ENCODE results near the gene TPSD1.
"Not testable (repeated sequence)": the region's sequence is repeated elsewhere in the genome, so short reads cannot be mapped to it uniquely, and the experiment has no call there.

Gene TPSD1

GRCh38 chr16:1255276-1256122, at the start of gene TPSD1:
Gene TPSD1 (plus strand): TSS chr16:1256069. CDS start chr16:1256281, 212 bp downstream.
- in situ Hi-C loops (cut with MboI; ENCODE audit: low pct_unique_long_range_greater_than_20kb, low sequenced_read_pairs, unreplicated experiment); DNase-seq (ENCODE audit: low spot score): not testable (repeated sequence)

DNA sequence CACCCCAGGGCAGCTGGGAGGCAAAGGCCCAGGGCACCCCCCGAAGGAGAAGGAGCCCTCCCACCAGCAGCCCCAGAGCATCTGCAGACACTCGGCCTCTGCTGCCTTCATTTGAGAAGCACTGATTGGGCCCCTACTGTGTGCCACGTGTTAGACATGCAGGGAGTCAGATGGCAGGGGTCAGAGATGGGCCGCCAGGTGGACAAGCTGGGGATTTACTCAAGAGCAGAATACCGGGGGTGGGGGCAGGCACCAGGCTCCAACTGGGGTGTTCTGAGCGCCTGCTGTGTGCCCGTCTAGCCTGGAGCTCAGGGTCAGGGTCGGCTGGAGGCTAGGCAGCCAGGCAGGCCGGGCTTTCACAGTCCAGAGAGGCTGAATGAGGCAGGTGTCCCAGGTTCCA, 49.5 kb upstream of the TPSD1 start:
- in situ Hi-C loops (cut with MboI; ENCODE audit: low pct_unique_long_range_greater_than_20kb, low sequenced_read_pairs, unreplicated experiment), result no loop called here
- TF ChIP-seq, protein P1, sequence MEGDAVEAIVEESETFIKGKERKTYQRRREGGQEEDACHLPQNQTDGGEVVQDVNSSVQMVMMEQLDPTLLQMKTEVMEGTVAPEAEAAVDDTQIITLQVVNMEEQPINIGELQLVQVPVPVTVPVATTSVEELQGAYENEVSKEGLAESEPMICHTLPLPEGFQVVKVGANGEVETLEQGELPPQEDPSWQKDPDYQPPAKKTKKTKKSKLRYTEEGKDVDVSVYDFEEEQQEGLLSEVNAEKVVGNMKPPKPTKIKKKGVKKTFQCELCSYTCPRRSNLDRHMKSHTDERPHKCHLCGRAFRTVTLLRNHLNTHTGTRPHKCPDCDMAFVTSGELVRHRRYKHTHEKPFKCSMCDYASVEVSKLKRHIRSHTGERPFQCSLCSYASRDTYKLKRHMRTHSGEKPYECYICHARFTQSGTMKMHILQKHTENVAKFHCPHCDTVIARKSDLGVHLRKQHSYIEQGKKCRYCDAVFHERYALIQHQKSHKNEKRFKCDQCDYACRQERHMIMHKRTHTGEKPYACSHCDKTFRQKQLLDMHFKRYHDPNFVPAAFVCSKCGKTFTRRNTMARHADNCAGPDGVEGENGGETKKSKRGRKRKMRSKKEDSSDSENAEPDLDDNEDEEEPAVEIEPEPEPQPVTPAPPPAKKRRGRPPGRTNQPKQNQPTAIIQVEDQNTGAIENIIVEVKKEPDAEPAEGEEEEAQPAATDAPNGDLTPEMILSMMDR (IDR thresholded peaks at IDR 0.05; ENCODE audit: extremely low read depth, insufficient read depth, missing control alignments), result no peak
- DNase-seq (ENCODE audit: low spot score), result no peak

GRCh38 chr16:1206786-1207185, 49.1 kb upstream of the TPSD1 start:
- in situ Hi-C loops (cut with MboI; ENCODE audit: low pct_unique_long_range_greater_than_20kb, low sequenced_read_pairs, unreplicated experiment), result no loop called here

DNA sequence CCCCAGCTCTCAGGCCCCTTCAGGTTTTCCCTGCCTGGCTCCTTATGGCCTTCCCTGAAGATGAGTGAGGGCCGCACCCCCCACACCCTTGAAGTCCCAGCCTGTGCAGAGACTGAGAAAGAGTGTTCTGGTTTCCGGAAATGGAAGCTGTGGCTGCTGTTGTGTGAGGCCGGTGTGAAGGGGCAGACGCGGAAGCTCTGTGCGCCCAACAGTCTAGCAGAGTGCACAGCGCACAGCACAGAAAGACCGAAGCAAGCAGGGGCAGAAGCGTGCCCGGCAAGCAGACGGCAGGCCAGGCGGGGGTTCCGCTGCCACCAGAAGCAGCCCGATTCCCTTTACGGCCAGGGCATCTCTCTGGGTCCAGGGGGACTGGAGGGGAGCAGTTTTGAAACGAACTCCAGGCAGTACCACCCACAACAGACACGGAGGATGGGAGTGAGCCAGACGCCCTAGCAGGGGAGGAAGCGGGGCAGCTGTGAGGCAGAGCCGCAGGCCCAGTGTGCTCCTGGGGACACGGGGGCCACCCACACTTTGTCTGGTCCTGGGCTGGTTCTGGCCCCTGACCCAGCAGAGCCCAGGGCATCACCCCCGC, 47.5 kb upstream of the TPSD1 start:
- in situ Hi-C loops (cut with MboI; ENCODE audit: low pct_unique_long_range_greater_than_20kb, low sequenced_read_pairs, unreplicated experiment), result no loop called here
- DNase-seq (ENCODE audit: low spot score), result no peak
- TF ChIP-seq, protein P1 (IDR thresholded peaks at IDR 0.05; ENCODE audit: extremely low read depth, insufficient read depth, missing control alignments), result no peak

More at GRCh38 chr16:1206786-1207185, 49.1 kb upstream of the TPSD1 start:
- DNase-seq (ENCODE audit: low spot score), result no peak
- TF ChIP-seq, protein P1 (IDR thresholded peaks at IDR 0.05; ENCODE audit: extremely low read depth, insufficient read depth, missing control alignments), result no peak

DNA sequence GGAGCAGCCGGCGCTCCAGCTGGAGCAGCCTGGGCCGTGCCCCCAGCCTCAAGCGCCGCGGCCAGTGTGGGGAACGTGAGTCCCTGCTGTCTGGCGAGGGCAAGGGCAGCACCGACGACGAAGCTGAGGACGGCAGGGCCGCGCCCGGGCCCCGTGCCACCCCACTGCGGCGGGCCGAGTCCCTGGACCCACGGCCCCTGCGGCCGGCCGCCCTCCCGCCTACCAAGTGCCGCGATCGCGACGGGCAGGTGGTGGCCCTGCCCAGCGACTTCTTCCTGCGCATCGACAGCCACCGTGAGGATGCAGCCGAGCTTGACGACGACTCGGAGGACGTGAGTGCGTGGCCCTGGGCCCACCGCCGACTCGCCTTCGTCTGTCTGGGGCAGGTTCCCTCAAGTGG, 46.8 kb upstream of the TPSD1 start:
- TF ChIP-seq, protein P1 (IDR thresholded peaks at IDR 0.05; ENCODE audit: extremely low read depth, insufficient read depth, missing control alignments), result no peak
- no peak for DNase-seq (ENCODE audit: low spot score)
- in situ Hi-C loops (cut with MboI; ENCODE audit: low pct_unique_long_range_greater_than_20kb, low sequenced_read_pairs, unreplicated experiment), result no loop called here

- in situ Hi-C loops (cut with MboI; ENCODE audit: low pct_unique_long_range_greater_than_20kb, low sequenced_read_pairs, unreplicated experiment), result no loop called here
- TF ChIP-seq, protein P1 (IDR thresholded peaks at IDR 0.05; ENCODE audit: extremely low read depth, insufficient read depth, missing control alignments), result no peak
- DNase-seq (ENCODE audit: low spot score), result no peak
Measured at GRCh38 chr16:1210461-1210860, 45.4 kb upstream of the TPSD1 start.
